Smooth muscle cell of the pulmonary artery (primary cell): ENCODE data around the gene ANGPTL3. TPM values are rescaled to one million over a fixed set of nuclear protein-coding genes. Genes with fewer than 3 reads are reported as not detected.

Source experiments
- total RNA-seq: library from RNA; depleted of rRNA; stranded (reverse); fragments of >200 nt; gene quantifications from 2 replicates; pipeline ENCODE4 v1.2.3, GENCODE V29; 2014

Gene ANGPTL3, protein sequence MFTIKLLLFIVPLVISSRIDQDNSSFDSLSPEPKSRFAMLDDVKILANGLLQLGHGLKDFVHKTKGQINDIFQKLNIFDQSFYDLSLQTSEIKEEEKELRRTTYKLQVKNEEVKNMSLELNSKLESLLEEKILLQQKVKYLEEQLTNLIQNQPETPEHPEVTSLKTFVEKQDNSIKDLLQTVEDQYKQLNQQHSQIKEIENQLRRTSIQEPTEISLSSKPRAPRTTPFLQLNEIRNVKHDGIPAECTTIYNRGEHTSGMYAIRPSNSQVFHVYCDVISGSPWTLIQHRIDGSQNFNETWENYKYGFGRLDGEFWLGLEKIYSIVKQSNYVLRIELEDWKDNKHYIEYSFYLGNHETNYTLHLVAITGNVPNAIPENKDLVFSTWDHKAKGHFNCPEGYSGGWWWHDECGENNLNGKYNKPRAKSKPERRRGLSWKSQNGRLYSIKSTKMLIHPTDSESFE
- not detected in 2 replicates for total RNA-seq

DNA sequence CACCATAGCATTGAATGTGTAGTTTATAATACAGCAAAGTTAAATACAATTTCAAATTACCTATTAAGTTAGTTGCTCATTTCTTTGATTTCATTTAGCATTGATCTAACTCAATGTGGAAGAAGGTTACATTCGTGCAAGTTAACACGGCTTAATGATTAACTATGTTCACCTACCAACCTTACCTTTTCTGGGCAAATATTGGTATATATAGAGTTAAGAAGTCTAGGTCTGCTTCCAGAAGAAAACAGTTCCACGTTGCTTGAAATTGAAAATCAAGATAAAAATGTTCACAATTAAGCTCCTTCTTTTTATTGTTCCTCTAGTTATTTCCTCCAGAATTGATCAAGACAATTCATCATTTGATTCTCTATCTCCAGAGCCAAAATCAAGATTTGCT is at the start of gene ANGPTL3:
Gene ANGPTL3, plus strand, starts transcription at position 240 of the 400 bp plus-strand sequence. Its CDS starts 47 bp downstream, at position 287.

Other genes starting within 250 kb of the ANGPTL3 start
- gene USP1, start 160.5 kb upstream of the ANGPTL3 start, total RNA-seq: 12.6 and 16.0 TPM in 2 replicates
- gene DOCK7, start 90.9 kb downstream of the ANGPTL3 start, total RNA-seq: 194 and 198 TPM in 2 replicates
- gene ATG4C, start 186.6 kb downstream of the ANGPTL3 start, total RNA-seq: 7.7 and 10.5 TPM in 2 replicates